H1 (cell line): ENCODE results near the gene ACACA. TPM values are rescaled to one million over a fixed set of nuclear protein-coding genes. Genes with fewer than 3 reads are reported as not detected.

Experiments
- CTCF ChIA-PET: fragments of 300-600 bp; sonication (Branson Sonifier 250); formaldehyde crosslinking; loops from one replicate; lab custom pipeline; 2021; ENCODE audit not compliant: partially characterized antibody; lab: Charles Lee
- POLR2A ChIA-PET: fragments of 300-600 bp; sonication (Branson Sonifier 250); formaldehyde crosslinking; loops from one replicate; lab custom pipeline; 2021; ENCODE audit warnings: inconsistent platforms; ENCODE audit not compliant: partially characterized antibody; lab: Charles Lee
- DNase-seq, 2 experiments: peaks; one replicate each; pipeline versions ENCODE4 v3.0.0 to v3.0.0-alpha.2; 2010 to 2022; ENCODE audit warnings: low spot score in 2 of 2, low read depth in 1 of 2, mixed read lengths in 1 of 2
- FAIRE-seq: peaks from 2 replicates; lab custom pipeline; 2011; peaks lifted over from hg19 to GRCh38; lab: Jason Lieb, UNC
- H2AFZ ChIP-seq: 2 replicates; pipeline ENCODE4 v1.8.1; 2012; ENCODE audit warnings: low read length, inconsistent platforms
- H2AK5ac ChIP-seq: 2 replicates; pipeline ENCODE4 v1.6.1; 2013; ENCODE audit warnings: low read depth, low read length
- H2BK120ac ChIP-seq: replicated peaks from 2 replicates; pipeline ENCODE3; 2013; ENCODE audit warnings: low read depth, low read length, inconsistent platforms
- H2BK12ac ChIP-seq: 2 replicates; pipeline ENCODE4 v1.6.1; 2013; ENCODE audit warnings: low read depth, low read length
- H2BK15ac ChIP-seq: 2 replicates; pipeline ENCODE4 v1.6.1; 2013; ENCODE audit warnings: low read length
- H2BK20ac ChIP-seq: 2 replicates; pipeline ENCODE4 v1.6.1; 2013; ENCODE audit warnings: low read length
- H2BK5ac ChIP-seq: 2 replicates; pipeline ENCODE4 v1.6.1; 2013; ENCODE audit warnings: low read depth, low read length
- H3K14ac ChIP-seq: 2 replicates; pipeline ENCODE4 v1.6.1; 2013; ENCODE audit warnings: inconsistent platforms; ENCODE audit not compliant: insufficient read length
- H3K18ac ChIP-seq: 2 replicates; pipeline ENCODE4 v1.6.1; 2013; ENCODE audit warnings: low read length; ENCODE audit errors: extremely low read depth
- H3K23ac ChIP-seq: 2 replicates; pipeline ENCODE4 v1.6.1; 2013; ENCODE audit warnings: inconsistent platforms; ENCODE audit not compliant: insufficient read length
- H3K23me2 ChIP-seq: 2 replicates; pipeline ENCODE4 v1.6.1; 2013; ENCODE audit warnings: low read depth, low read length
- H3K27ac ChIP-seq: 2 replicates; pipeline ENCODE4 v1.6.1; 2011; ENCODE audit warnings: low read depth, low read length, inconsistent platforms
- H3K27me3 ChIP-seq, 4 experiments: replicated peaks in 1 of 4; 1 replicate in 1 of 4; 2 replicates in 3 of 4; pipeline versions ENCODE4 v1.6.1 to v1.8.1; 2011 to 2013; ENCODE audit warnings: low read length in 3 of 4, mild to moderate bottlenecking in 3 of 4, inconsistent platforms in 2 of 4, mixed read lengths in 2 of 4, moderate library complexity in 1 of 4; ENCODE audit not compliant: control insufficient read depth in 3 of 4, insufficient read depth in 3 of 4; ENCODE audit errors: extremely low read depth in 1 of 4
- H3K36me3 ChIP-seq, 4 experiments: 2 replicates each; pipeline versions ENCODE4 v1.6.1 to v1.8.1; 2011 to 2013; ENCODE audit warnings: mild to moderate bottlenecking in 4 of 4, low read length in 3 of 4, moderate library complexity in 2 of 4, control low read depth in 1 of 4, inconsistent platforms in 1 of 4; ENCODE audit not compliant: insufficient read depth in 4 of 4, control insufficient read depth in 2 of 4
- H3K4ac ChIP-seq: replicated peaks from 2 replicates; pipeline ENCODE3; 2013; ENCODE audit warnings: low read length, low read depth, mixed read lengths, inconsistent platforms; ENCODE audit not compliant: insufficient read length
- H3K4me1 ChIP-seq, 4 experiments: replicated peaks in 1 of 4; 1 replicate in 1 of 4; 2 replicates in 3 of 4; pipeline versions ENCODE4 v1.6.1 to v1.8.1; 2011 to 2013; ENCODE audit warnings: low read length in 3 of 4, inconsistent platforms in 2 of 4, mixed read lengths in 1 of 4; ENCODE audit not compliant: insufficient read depth in 4 of 4, control insufficient read depth in 3 of 4
- H3K4me2 ChIP-seq, 2 experiments: 2 replicates each; pipeline versions ENCODE4 v1.6.1 to v1.8.1; 2011 to 2013; ENCODE audit warnings: low read depth in 2 of 2, low read length in 2 of 2, control low read depth in 1 of 2, inconsistent platforms in 1 of 2, mild to moderate bottlenecking in 1 of 2; ENCODE audit not compliant: insufficient read depth in 1 of 2
- H3K4me3 ChIP-seq, 4 experiments: fragments of 200-600, 300-600 bp in 1 of 4; sonication (generic), shearing (Covaris generic), sonication (Bioruptor Twin) in 1 of 4; 2 replicates each; pipeline versions ENCODE4 v1.5.1 to v1.8.1; 2011 to 2016; ENCODE audit warnings: low read length in 4 of 4, low read depth in 3 of 4, control low read depth in 2 of 4, inconsistent platforms in 2 of 4, mild to moderate bottlenecking in 2 of 4, mixed read lengths in 1 of 4, moderate library complexity in 1 of 4; ENCODE audit not compliant: insufficient read depth in 2 of 4; ENCODE audit errors: extremely low read depth in 1 of 4
- H3K56ac ChIP-seq: replicated peaks from 2 replicates; pipeline ENCODE3; 2013; ENCODE audit warnings: low read depth, mild to moderate bottlenecking, mixed read lengths, low read length, inconsistent platforms; ENCODE audit not compliant: insufficient read length
- H3K79me1 ChIP-seq: 2 replicates; pipeline ENCODE4 v1.6.1; 2013; ENCODE audit warnings: low read depth, low read length, control low read depth
- H3K79me2 ChIP-seq, 2 experiments: 2 replicates each; pipeline versions ENCODE4 v1.6.1 to v1.8.1; 2012 to 2013; ENCODE audit warnings: low read length in 2 of 2, mild to moderate bottlenecking in 2 of 2, inconsistent platforms in 1 of 2; ENCODE audit not compliant: insufficient read depth in 2 of 2, control insufficient read depth in 1 of 2
- H3K9ac ChIP-seq, 4 experiments: replicated peaks in 1 of 4; 1 replicate in 1 of 4; 2 replicates in 3 of 4; pipeline versions ENCODE4 v1.6.1 to v1.8.1; 2011 to 2013; ENCODE audit warnings: low read depth in 3 of 4, low read length in 3 of 4, control low read depth in 2 of 4, mild to moderate bottlenecking in 2 of 4, moderate library complexity in 2 of 4, inconsistent platforms in 1 of 4; ENCODE audit errors: extremely low read depth in 1 of 4
- H3K9me3 ChIP-seq, 2 experiments: 2 replicates each; pipeline versions ENCODE4 v1.6.1 to v1.8.1; 2012 to 2013; ENCODE audit warnings: mild to moderate bottlenecking in 2 of 2, moderate library complexity in 2 of 2, control low read depth in 1 of 2, inconsistent platforms in 1 of 2, low read depth in 1 of 2, low read length in 1 of 2, mixed read lengths in 1 of 2; ENCODE audit not compliant: insufficient read depth in 2 of 2
- H4K20me1 ChIP-seq, 2 experiments: replicated peaks in 1 of 2; 2 replicates each; pipeline versions ENCODE3 to v1.8.1; 2011 to 2013; ENCODE audit warnings: inconsistent platforms in 2 of 2, low read length in 2 of 2, mild to moderate bottlenecking in 1 of 2; ENCODE audit not compliant: insufficient read depth in 2 of 2, control insufficient read depth in 1 of 2
- H4K5ac ChIP-seq: 2 replicates; pipeline ENCODE4 v1.6.1; 2013; ENCODE audit warnings: low read length, low read depth, mixed read lengths, inconsistent platforms; ENCODE audit not compliant: insufficient read length
- H4K8ac ChIP-seq: 2 replicates; pipeline ENCODE4 v1.8.0; 2013; ENCODE audit warnings: mild to moderate bottlenecking, moderate library complexity, low read length, inconsistent platforms; ENCODE audit not compliant: insufficient read depth; ENCODE audit errors: extremely low read depth
- H4K91ac ChIP-seq: replicated peaks from 2 replicates; pipeline ENCODE3; 2013; ENCODE audit warnings: low read length, mixed read lengths, inconsistent platforms; ENCODE audit not compliant: insufficient read length
- ATF3 ChIP-seq: IDR thresholded peaks from 2 replicates; pipeline ENCODE4 v1.6.1; 2011; ENCODE audit warnings: low read depth, mild to moderate bottlenecking, low read length; ENCODE audit not compliant: insufficient read depth
- CBX8 ChIP-seq: fragments of 300-800, 300-1000 bp; sonication (generic); IDR thresholded peaks from 2 replicates; pipeline ENCODE4 v1.7.1; 2016; ENCODE audit warnings: low read depth, low read length, borderline replicate concordance
- WGBS, 2 experiments: shearing (Covaris generic) in 1 of 2; methylation state at CpG; one replicate each; pipeline versions ENCODE4 v1.1.6 to v1.1.7; 2013 to 2015; ENCODE audit warnings: low lambda C conversion rate in 2 of 2, mixed read lengths in 2 of 2, inconsistent platforms in 1 of 2, low coverage in 1 of 2, missing lambda C conversion rate in 1 of 2; ENCODE audit not compliant: insufficient replicate concordance in 2 of 2, insufficient coverage in 1 of 2, insufficient read length in 1 of 2; ENCODE audit errors: extremely low coverage in 1 of 2, missing lambda C conversion rate in 1 of 2; 5-methylcytosine and 5-hydroxymethylcytosine counted together
- polyA plus RNA-seq, 7 experiments: library from polyadenylated mRNA; depleted of rRNA in 3 of 7; stranded (reverse) in 5 of 7; unstranded in 2 of 7; fragments of >200 nt in 5 of 7; fragments of 200-250 nt in 2 of 7; gene quantifications; 1 replicate in 5 of 7; 2 replicates in 1 of 7; 4 replicates in 1 of 7; pipeline versions ENCODE4 v1.2.1 to v1.2.3, GENCODE V29; 2011 to 2013; ENCODE audit warnings: missing spikeins in 2 of 7, mixed read lengths in 2 of 7
- total RNA-seq: library from RNA; stranded (reverse); fragmentation: NEBNext Ultra II Directional; extraction: Animal tissue kit (Norgen Biotek cat#: 25700); gene quantifications from 2 replicates; pipeline ENCODE4 v1.2.1, GENCODE V29; 2021

The ACACA gene
- total and polyA plus RNA-seq, 2 of the 8 experiments (the other 6 are each of a cell fraction or from before 2014, with no cell fraction given): 74.0 to 160 TPM

GRCh38 chr17:37087683-37088082, 319.0 kb downstream of the ACACA start:
- H3K9me3 ChIP-seq: no peaks in the 10 kb centered on the region
- no peak overlapping the region for H4K91ac ChIP-seq
- H3K4me2 ChIP-seq: no peak overlapping the region
- H3K4me3 ChIP-seq: no peak overlapping the region
- no peak for TF ChIP-seq CBX8
- TF ChIP-seq ATF3: no peak
- H2BK15ac ChIP-seq: no peak overlapping the region
- ChIA-PET CTCF (interaction anchor here (1.1 to 1.5 kb wide), 6 partner anchors 8 to 434 kb away, joined by 3 to 5 read pairs (median 4); no protein-coding TSS in a partner anchor), POLR2A (interaction anchor here (1.0 kb wide), 1 partner anchor 87 kb away, joined by 3 read pairs; no protein-coding TSS in a partner anchor)
- H3K79me1 ChIP-seq: no peaks in the 10 kb centered on the region
- WGBS, 2 experiments: 96% methylated on average over 5 of the region's 5 CpGs; no CpG with 5 or more reads in 1 of the 2 experiments
- H3K27ac ChIP-seq: no peak overlapping the region
- H2BK5ac ChIP-seq: no peak overlapping the region
- no peak overlapping the region for H3K4ac ChIP-seq
- H2BK20ac ChIP-seq: no peak overlapping the region
- no peak overlapping the region for H3K18ac ChIP-seq
- H3K36me3 ChIP-seq: peaks cover 6 to 45% (median 35%) of the 10 kb centered on the region in 4 experiments; a peak in 7 of 8 replicates
- H3K23me2 ChIP-seq: no peaks in the 10 kb centered on the region
- H4K20me1 ChIP-seq: no peaks in the 10 kb centered on the region
- peaks cover 2 to 16% (median 8%) of the 10 kb centered on the region in 4 experiments for H3K4me1 ChIP-seq
- no peak overlapping the region for H2BK12ac ChIP-seq
- H3K23ac ChIP-seq: no peak overlapping the region
- no peak overlapping the region for H2AFZ ChIP-seq
- DNase-seq: no peak
- H3K27me3 ChIP-seq: no peaks in the 10 kb centered on the region
- no peak for FAIRE-seq
- H4K8ac ChIP-seq: no peak overlapping the region
- H3K9ac ChIP-seq: no peak overlapping the region
- H4K5ac ChIP-seq: no peak overlapping the region
- no peaks in the 10 kb centered on the region for H3K79me2 ChIP-seq
- no peak overlapping the region for H3K14ac ChIP-seq
- H3K56ac ChIP-seq: no peak overlapping the region
- H2AK5ac ChIP-seq: no peak overlapping the region
- H2BK120ac ChIP-seq: no peak overlapping the region
